ENCODE data around the gene INSRR.

Gene INSRR

GRCh38 chr1:156893048-156893953, 34.4 kb upstream of the INSRR start, which contains the start of gene PEAR1:
PEAR1 (plus strand) TSS chr1:156893718; CDS start chr1:156903927, 10,209 bp downstream.
- no peak for FAIRE-seq

DNA sequence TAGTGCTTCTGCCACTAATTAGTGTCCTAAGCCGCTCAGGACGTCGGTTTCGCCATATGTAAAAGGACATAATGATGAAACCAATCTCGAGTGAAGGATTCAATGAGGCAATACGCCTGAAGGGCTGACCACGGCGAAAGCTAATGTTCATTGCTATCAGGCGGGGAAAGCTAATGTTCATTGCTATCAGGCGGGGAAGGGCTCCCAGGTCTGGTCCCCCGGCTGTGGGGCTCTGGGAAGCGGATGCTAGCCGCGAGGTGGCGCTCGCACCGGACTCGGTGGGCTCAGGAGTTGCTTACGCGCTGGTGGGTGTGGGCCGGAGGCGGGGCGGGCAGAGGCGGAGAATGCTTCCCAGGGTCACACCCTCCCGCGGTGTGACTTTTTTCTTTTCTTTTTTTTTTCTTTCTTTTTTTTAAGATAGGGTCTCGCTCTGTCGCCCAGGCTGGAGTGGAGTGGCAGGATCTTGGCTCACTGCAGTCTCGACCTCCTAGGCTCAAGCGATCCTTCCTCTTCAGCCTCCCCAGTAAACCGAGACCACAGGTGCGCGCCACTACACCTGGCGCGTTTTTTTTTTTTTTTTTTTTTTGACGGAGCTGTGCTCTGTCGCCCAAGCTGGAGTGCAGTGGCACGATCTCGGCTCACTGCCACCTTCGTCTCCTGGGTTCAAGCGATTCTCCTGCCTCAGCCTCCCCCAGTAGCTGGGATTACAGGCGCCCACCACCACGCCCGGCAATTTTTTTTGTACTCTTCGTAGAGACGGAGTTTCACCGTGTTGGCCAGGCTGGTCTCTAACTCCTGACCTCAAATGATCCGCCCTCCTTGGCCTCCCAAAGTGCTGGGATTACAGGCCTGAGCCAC, 33.5 kb upstream of the INSRR start:
- no peak for FAIRE-seq

DNA sequence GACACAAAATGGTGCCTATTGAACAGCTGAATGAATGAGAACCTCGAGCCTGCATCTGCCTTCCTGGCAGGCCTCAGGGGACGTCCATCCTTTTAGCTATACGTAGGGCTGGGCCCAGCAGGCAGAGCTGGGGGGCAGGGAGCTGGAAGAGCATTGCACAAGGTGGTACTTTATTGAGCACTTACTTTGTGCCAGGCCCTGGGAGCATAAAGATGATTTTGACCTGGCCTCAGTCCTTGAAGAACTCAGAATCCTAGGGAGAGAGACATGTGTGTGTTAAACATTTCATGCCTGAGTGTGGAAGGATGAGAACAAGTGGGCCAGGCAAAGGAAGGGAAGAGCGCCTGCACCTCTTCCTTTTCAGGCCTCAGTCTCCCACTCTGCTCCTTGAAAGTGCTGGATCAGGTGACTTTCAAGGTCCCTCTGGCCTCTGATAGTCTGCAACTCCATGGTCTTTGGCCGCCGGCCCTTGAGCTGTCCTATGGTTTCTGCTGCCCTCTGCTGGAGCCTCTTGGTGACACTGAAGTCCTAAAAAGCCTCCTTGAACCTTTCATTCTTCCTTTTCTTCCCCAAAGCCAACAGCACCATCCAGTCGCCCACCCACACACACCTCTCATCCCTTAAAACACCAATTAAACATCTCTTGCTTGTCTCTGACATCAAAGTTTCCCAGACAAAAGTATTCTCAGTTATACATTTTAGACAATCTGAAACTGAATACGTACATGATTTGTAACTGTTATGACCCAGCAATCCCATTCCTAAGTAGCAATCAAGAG, 31.1 kb upstream of the INSRR start:
- no peak for FAIRE-seq

DNA sequence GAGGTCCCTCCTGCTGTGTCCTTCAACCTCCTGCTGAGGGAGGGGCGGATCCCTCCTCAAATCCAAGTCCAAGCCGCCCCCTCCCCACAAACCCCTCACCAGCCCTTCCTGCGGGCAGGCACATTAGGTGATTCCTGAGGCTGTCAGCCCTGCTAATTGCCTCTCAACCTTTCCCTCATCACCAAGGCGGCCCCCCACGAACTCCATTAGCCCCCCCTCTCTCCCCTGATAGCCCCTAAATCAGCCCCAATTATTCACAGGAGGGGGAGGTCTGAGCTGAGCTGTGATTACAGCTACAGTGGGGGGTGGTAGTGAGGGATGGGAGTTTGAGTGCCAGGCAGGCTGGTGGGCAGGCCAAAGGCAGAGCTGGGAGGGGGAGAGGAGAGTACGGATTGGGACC, 28.8 kb upstream of the INSRR start:
- FAIRE-seq: no peak

DNA sequence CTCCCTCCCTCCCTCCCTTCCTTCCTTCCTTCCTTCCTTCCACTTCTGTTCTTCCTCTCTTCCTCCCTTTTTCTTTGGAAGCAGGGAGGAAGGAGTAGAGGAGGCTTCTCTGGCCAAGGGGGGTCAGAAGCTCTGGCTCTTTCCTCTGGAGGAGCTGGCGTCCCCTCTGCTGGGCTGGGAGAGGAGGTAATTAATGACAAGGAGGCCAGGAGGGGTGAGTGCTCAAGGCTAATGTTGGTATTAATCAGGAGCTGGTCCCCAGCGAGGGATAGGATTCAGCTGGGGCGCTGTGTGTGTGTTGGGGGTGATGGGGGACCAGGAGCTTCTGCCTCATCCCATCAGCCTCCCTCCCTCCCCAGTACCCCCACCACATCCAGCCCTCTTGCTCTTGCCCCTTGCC, 28.4 kb upstream of the INSRR start:
- no peak for FAIRE-seq

- FAIRE-seq: no peak
Measured at GRCh38 chr1:156886583-156887281, 27.8 kb upstream of the INSRR start.

- no peak for FAIRE-seq
Measured at GRCh38 chr1:156885880-156886355, 27.0 kb upstream of the INSRR start.

GRCh38 chr1:156885314-156885713, 26.4 kb upstream of the INSRR start:
- FAIRE-seq: no peak

DNA sequence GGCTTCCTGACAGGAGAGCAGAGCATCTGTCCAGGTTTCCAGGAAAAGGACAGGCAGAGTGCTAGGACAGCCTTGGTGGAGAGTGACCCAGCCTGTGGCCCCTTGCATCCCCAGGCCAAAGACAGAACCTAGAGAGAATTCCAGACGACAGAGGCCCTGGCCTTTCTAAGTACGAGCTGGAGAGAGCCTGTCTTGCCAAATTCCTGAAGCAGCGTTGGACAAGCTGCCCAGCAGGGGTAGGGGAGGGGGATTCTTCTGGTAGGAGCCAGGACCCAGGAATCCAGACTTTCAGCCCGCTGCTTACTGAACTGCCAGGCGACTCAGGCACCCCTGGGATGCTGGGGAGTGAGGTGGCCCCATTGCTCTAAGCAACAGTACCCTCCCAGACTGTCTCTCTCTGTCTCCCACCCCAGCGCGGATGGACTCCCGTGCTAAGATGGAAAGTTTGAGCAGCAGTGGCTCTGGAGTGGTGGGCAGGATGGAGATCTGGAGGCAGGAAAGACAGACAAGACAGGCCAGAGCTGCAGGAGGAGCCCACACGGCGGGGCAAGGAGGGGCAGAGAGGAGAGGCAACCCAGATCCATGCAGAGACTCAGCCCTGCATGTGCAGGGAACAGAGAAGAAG, 25.8 kb upstream of the INSRR start:
- FAIRE-seq: no peak

DNA sequence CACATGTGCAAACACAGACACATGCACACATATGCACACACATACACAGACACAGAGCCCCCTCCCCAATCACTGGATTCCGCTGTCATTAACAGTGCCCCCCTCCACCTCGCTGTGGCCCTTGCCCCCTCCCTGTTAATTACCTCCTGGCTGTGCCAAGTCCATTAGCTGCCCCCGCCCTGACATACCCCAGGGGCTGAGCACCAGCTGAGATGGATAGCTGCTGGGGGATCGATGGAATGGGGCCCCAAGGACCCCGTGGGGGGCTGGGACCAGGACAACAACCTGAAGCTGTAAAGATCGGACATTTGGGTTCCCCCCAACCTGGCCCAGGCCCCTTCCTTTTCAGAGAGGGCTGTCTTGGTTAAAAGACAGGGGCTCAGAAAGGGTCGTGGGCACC, 25.0 kb upstream of the INSRR start:
- no peak for FAIRE-seq

GRCh38 chr1:156882543-156882942, 23.6 kb upstream of the INSRR start:
- FAIRE-seq: no peak

DNA sequence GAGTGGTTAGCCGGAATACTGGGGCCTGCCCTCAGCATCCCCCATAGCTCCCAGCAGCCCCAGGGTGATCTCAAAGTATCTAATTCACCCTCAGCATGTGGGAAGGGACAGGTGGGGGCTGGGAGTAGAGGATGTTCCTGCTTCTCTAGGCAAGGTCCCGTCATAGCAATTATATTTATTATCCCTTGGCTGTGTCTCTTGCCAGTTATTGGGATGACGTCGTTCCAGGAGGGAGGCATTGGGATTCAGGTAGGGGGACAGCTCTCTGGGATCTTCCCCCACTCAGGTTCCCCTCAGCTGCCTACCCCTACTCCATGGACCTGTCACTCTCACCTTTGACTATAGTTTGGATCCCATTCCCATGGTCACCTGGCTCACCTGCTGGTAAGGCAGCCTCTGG, 22.7 kb upstream of the INSRR start:
- FAIRE-seq: no peak

DNA sequence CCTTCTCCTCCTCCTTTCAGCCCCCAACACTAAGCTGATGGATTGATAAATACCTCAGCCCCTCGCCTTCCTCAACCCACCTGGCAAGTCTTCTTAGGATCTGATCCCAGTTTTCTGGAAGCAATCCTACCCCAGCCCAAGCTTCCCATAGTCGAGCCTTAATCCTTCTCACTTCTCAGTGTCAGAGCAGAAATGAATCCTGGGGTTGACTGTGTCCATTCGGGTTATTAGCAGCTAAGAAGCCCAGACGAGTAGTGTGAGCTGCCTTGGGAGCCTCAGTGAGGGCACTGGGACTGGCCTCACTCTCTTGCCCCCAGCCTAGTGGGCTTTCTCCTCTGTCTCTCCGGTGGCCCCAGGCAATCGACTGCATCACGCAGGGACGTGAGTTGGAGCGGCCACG, 22.2 kb upstream of the INSRR start:
- no peak for FAIRE-seq

- no peak for FAIRE-seq
Measured at GRCh38 chr1:156880473-156880872, 21.6 kb upstream of the INSRR start.

DNA sequence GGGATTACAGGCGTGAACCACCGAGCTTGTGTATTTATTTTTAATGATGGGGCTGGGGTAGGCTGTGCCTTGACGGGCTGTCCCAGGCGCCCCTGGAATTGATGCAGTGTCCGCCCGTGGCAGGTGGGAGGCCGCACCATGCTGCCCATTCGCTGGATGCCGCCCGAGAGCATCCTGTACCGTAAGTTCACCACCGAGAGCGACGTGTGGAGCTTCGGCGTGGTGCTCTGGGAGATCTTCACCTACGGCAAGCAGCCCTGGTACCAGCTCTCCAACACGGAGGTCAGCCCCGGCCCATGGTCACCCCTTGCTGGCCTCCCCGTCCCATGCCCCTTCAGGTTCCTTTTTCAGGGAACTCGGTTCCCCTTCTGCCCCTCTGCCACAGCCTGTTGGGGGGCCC, 21.0 kb upstream of the INSRR start:
- FAIRE-seq: no peak

DNA sequence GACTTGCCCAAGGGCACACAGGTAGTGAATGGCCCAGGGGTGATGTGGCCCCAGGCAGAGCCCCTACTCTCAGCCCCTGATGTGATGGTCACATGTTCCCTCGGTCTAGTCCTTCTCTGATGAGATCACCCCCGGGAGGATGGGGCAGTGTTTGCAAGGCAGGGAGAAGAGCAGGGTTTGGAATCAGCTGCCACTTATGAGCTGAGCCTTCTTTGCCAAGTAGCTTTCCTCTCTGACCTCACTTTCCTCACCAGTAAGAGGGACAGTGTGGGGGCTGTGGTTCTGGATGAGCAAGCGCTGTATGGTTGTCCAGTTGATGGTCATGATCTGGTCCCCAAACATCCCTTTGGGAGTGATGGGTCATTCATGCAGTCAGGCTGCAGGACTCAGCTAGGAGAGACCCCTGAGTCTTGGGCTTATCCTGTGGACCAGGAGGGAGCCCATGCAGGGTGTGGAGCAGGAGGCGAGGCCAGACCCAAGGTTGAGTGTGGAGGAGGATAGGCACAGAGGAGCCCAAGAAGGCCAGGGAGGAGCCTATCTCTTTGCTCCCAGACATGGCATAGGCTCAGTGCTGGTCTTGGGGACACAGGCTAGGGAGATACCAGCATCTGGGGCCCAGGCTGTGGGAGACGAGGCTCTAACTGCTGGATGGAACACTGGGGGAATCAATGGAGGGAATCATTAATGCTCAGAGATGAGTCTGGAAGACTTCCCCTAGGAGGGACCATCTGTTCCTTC, 18.7 kb upstream of the INSRR start:
- no peak for FAIRE-seq

DNA sequence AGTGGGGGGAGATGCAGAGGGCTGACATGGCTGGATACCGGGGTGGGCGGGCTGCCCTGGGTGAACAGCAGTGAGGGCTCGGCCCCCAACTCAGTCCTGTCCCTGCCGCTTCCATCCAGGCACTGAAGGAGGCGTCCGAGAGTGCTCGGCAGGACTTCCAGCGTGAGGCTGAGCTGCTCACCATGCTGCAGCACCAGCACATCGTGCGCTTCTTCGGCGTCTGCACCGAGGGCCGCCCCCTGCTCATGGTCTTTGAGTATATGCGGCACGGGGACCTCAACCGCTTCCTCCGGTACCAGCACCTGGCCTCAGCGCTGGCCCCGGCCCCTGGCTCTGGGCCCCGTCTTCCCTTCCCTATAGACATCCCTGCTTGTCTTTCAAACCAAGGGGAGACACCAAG, 17.4 kb upstream of the INSRR start:
- FAIRE-seq: no peak

GRCh38 chr1:156875341-156875615, 16.4 kb upstream of the INSRR start:
- FAIRE-seq: no peak

DNA sequence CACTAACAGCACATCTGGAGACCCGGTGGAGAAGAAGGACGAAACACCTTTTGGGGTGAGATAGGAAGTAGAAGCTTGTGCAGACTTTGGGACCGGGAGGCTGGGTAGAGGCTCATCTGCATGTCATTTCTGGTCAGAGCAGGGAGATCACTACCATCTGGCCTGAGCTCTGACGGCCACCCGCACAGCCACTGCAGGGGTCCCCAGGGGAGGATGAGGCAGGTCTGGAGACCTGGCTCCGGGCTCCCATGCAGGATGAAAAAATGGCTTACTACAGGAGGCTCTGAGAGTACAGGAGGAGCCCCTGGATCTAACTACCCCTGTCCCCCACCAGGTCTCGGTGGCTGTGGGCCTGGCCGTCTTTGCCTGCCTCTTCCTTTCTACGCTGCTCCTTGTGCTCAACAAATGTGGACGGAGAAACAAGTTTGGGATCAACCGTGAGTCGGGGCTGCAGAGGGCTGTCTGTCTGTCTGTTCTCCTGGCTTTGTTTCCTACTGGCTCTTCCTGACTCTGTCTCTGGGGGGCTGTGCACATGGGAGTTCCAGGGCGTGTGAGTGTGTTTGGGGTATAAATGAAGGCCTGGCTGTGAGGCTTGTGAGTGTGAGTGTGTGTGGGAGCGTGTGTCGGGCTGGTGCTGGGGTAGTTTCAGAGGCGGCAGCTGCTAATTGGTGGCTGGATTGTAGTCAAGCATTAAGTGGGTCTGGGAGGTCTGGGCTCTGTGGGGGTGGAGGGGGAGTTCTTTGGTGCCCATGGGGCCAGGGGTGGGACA, 15.8 kb upstream of the INSRR start:
- no peak for FAIRE-seq

- FAIRE-seq: no peak
Measured at GRCh38 chr1:156874142-156874541, 15.2 kb upstream of the INSRR start.

DNA sequence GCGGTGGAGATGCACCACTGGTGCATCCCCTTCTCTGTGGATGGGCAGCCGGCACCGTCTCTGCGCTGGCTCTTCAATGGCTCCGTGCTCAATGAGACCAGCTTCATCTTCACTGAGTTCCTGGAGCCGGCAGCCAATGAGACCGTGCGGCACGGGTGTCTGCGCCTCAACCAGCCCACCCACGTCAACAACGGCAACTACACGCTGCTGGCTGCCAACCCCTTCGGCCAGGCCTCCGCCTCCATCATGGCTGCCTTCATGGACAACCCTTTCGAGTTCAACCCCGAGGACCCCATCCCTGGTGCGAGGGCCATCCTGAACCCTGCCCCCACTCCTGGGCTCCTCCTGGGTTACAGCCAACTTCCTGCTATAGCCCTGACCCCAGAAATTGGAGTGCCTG, 14.7 kb upstream of the INSRR start:
- no peak for FAIRE-seq
